Ovary (tissue), 9 donors: ENCODE data around the gene TRPC4. TPM values are rescaled to one million over a fixed set of nuclear protein-coding genes. Genes with fewer than 3 reads are reported as not detected.

Source experiments
- DNase-seq, 5 donors: peaks; one replicate each; pipeline ENCODE4 v3.0.0-alpha.2; 2019 to 2020
- H3K27ac ChIP-seq, 2 donors: fragments of 200-600 bp; one replicate each; pipeline versions ENCODE4 v1.5.1 to v1.8.0; 2019 to 2022
- H3K27me3 ChIP-seq: fragments of 200-600 bp; one replicate; pipeline ENCODE4 v1.8.0; 2022
- H3K36me3 ChIP-seq: fragments of 200-600 bp; sonication (generic); one replicate; pipeline ENCODE4 v1.5.1; 2019
- H3K4me1 ChIP-seq: one replicate; pipeline ENCODE4 v1.8.1; 2013; ENCODE audit warnings: mild to moderate bottlenecking, moderate library complexity; ENCODE audit not compliant: insufficient read depth
- H3K4me3 ChIP-seq: fragments of 200-600 bp; sonication (generic); one replicate; pipeline ENCODE4 v1.5.1; 2017
- H3K9me3 ChIP-seq, 2 donors: fragments of 200-600 bp in 1 of 2; sonication (generic) in 1 of 2; one replicate each; pipeline versions ENCODE4 v1.5.1 to v1.8.1; 2013 to 2019; ENCODE audit warnings: mild to moderate bottlenecking in 1 of 2, moderate library complexity in 1 of 2
- EP300 ChIP-seq: sonication (generic); formaldehyde crosslinking; IDR thresholded peaks from one replicate; pipeline ENCODE4 v1.6.1; 2017; ENCODE audit warnings: antibody characterized with exemption
- POLR2A ChIP-seq: fragments of 450-650 bp; IDR thresholded peaks from one replicate; pipeline ENCODE4 v1.6.1; 2017; ENCODE audit warnings: antibody characterized with exemption, mild to moderate bottlenecking, moderate library complexity
- WGBS, 3 donors: extraction: QIAGEN DNeasy Blood & Tissue Kit in 1 of 3; methylation state at CpG; one replicate each; pipeline versions ENCODE4 v1.1.5 to v1.1.7; 2013 to 2017; 5-methylcytosine and 5-hydroxymethylcytosine counted together
- intact Hi-C, 4 donors: fragments of 100-400 bp; cut with DNase I; formaldehyde crosslinking; loops; one replicate each; pipeline versions ENCODE4 v1.11.0 to v1.15.1; 2022 to 2023
- polyA plus RNA-seq, 2 donors: library from polyadenylated mRNA; stranded (reverse); fragments of 200-250 nt in 1 of 2; fragments of 350-450 nt in 1 of 2; fragmentation: Illumina TruSeq in 1 of 2; extraction: RNeasy Lipid Tissue Mini Kit (QIAGEN cat#74804) in 1 of 2; gene quantifications; one replicate each; pipeline ENCODE4 v1.2.3, GENCODE V29; 2013 to 2014
- total RNA-seq, 7 donors: library from RNA; depleted of rRNA in 2 of 7; stranded (reverse); fragments of >200 nt in 2 of 7; fragmentation: NEBNext Ultra II Directional in 3 of 7; extraction: Animal tissue kit (Norgen Biotek cat#: 25700) in 3 of 7; gene quantifications; one replicate each; pipeline versions ENCODE4 v1.1.0 to v1.2.4, GENCODE V29; 2016 to 2023
- TF ChIP-seq, protein P1 (sequence below), 3 donors: fragments of 450-650 bp in 2 of 3; fragments of 200-600 bp in 1 of 3; IDR thresholded peaks; one replicate each; pipeline versions ENCODE4 v1.5.1 to v1.8.0; 2016 to 2022; ENCODE audit warnings: antibody characterized with exemption in 3 of 3, mild to moderate bottlenecking in 1 of 3
- donor health status: DM: no; HTN: no; CAD: no; lungs with moderate emphysema.
- donor health status: DM: no; HTN: no; CAD: no.
- donor health status: Bipolar disorder and iron deficiency.
- donor health status: DM: yes; HTN: yes; CAD: no.
- donor health status: DM: no; HTN: no; CAD: no.
- donor health status: DM: yes; HTN: yes; CAD: no.

TRPC4 gene
- total and polyA plus RNA-seq, 9 donors, result 1.4 to 5.5 (median 3.6) TPM

DNA sequence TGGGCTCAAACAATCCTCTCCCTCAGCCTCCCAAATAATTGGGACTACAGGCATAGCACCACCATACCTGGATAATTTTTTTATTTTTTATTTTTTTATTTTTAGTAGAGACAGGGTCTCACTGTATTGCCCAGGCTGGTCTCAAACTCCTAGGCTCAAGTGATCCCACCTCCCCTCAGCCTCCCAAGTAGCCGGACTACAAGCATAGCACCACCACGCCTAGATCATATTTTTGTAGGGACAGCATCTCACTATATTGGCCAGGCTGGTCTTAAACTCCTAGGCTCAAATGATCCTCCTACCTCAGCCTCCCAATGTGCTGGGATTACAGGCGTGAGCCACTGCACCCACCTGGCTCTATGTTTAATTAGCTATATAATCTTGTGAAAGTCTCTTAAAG is 114.2 kb downstream of the TRPC4 start:
- WGBS, 3 donors, result 66 to 97% (median 94%) methylated on average over 3 of the region's 3 CpGs
- intact Hi-C loops, result no loop called here
- TF ChIP-seq POLR2A (no peak), EP300 (no peak)
- TF ChIP-seq, protein P1, sequence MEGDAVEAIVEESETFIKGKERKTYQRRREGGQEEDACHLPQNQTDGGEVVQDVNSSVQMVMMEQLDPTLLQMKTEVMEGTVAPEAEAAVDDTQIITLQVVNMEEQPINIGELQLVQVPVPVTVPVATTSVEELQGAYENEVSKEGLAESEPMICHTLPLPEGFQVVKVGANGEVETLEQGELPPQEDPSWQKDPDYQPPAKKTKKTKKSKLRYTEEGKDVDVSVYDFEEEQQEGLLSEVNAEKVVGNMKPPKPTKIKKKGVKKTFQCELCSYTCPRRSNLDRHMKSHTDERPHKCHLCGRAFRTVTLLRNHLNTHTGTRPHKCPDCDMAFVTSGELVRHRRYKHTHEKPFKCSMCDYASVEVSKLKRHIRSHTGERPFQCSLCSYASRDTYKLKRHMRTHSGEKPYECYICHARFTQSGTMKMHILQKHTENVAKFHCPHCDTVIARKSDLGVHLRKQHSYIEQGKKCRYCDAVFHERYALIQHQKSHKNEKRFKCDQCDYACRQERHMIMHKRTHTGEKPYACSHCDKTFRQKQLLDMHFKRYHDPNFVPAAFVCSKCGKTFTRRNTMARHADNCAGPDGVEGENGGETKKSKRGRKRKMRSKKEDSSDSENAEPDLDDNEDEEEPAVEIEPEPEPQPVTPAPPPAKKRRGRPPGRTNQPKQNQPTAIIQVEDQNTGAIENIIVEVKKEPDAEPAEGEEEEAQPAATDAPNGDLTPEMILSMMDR (IDR thresholded peaks at IDR 0.05), result no peak
- H3K27ac ChIP-seq, result no peak overlapping the region
- DNase-seq, result no peak
- no peaks in the 10 kb centered on the region for H3K4me1 ChIP-seq
- no peaks in the 10 kb centered on the region for H3K36me3 ChIP-seq
- no peak overlapping the region for H3K4me3 ChIP-seq
- no peaks in the 10 kb centered on the region for H3K27me3 ChIP-seq
- H3K9me3 ChIP-seq, result no peaks in the 10 kb centered on the region

DNA sequence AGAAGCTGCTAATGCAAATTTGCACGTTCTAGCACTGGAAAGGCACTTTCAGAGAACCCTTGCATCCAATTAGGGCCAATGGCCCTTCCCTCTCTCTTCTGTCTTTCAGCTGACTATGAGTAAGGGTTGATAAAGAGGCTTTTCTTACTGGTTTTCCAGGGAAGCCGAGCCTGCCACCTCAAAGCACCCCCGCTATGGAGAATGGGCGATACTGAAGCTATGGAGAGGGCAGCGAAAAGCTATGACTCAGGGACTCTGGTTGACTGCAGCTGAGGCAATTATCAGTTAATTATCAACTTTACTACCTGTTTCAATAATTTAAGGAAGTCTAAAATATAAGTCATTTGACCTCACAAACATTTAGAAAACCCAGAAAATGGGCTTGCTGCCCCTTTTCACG is 115.8 kb downstream of the TRPC4 start:
- H3K27me3 ChIP-seq, result no peaks in the 10 kb centered on the region
- no peak overlapping the region for H3K4me3 ChIP-seq
- TF ChIP-seq, protein P1 (IDR thresholded peaks at IDR 0.05), result no peak
- TF ChIP-seq POLR2A, result no peak
- no peak for TF ChIP-seq EP300
- H3K36me3 ChIP-seq, result no peaks in the 10 kb centered on the region
- H3K27ac ChIP-seq, result no peak overlapping the region
- DNase-seq, result no peak
- 85 to 95% (median 95%) methylated on average over 6 of the region's 6 CpGs for WGBS, 3 donors
- H3K4me1 ChIP-seq, result no peaks in the 10 kb centered on the region
- intact Hi-C loops, result no loop called here
- H3K9me3 ChIP-seq, result no peaks in the 10 kb centered on the region

DNA sequence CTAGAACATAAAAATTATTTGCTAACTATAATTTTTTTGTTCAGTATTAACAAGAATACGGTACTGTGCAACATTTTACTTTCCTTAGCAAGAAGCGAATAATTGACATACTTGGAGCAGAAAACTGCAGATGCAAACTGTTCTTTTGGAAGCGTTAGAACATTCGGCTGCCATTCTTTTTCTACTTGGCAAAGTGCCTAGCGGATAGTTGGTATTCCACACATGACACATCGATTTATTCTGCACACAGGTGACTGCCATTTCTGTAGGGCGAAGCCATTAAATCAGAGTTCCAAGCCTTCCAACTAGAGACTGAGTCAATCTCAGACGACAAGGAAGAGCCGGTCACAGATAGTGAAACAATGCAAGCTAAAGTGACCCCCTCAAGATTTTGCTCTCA is 117.4 kb downstream of the TRPC4 start:
- TF ChIP-seq EP300 (no peak), POLR2A (no peak)
- TF ChIP-seq, protein P1 (IDR thresholded peaks at IDR 0.05), result no peak
- Histone ChIP-seq H3K4me1 (no peaks in the 10 kb centered on the region), H3K27me3 (no peaks in the 10 kb centered on the region), H3K36me3 (no peaks in the 10 kb centered on the region), H3K4me3 (no peak overlapping the region), H3K9me3 (no peaks in the 10 kb centered on the region), H3K27ac (no peak overlapping the region)
- WGBS, 3 donors, result 79 to 92% (median 87%) methylated on average over 9 of the region's 9 CpGs
- intact Hi-C loops, result no loop called here
- no peak for DNase-seq

DNA sequence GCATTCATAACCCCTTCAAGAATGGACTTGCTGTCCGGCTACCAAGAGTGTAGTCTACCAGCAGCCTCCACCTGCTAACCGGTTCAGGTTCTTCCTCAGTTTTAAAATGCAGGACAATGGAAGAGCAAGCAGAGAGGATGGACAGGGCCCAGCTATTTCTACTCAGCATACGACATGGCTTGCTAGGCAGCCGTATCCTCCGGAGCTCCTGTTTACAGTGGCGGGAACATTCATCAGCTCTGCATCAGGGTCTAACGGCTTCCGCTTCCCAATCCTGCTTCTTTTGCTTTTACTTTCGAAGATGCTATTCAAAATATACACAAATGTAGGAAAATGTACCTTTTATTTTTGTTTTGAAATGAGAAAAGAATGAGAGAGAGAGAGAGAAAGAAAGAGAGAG is 118.5 kb downstream of the TRPC4 start:
- 93 to 97% (median 96%) methylated on average over 9 of the region's 9 CpGs for WGBS, 3 donors
- H3K27ac ChIP-seq, result no peak overlapping the region
- no peaks in the 10 kb centered on the region for H3K36me3 ChIP-seq
- intact Hi-C loops, result no loop called here
- H3K4me1 ChIP-seq, result no peaks in the 10 kb centered on the region
- no peak for DNase-seq
- no peaks in the 10 kb centered on the region for H3K9me3 ChIP-seq
- TF ChIP-seq EP300, result no peak
- no peak for TF ChIP-seq POLR2A
- TF ChIP-seq, protein P1 (IDR thresholded peaks at IDR 0.05), result no peak
- H3K27me3 ChIP-seq, result no peaks in the 10 kb centered on the region
- H3K4me3 ChIP-seq, result no peak overlapping the region

DNA sequence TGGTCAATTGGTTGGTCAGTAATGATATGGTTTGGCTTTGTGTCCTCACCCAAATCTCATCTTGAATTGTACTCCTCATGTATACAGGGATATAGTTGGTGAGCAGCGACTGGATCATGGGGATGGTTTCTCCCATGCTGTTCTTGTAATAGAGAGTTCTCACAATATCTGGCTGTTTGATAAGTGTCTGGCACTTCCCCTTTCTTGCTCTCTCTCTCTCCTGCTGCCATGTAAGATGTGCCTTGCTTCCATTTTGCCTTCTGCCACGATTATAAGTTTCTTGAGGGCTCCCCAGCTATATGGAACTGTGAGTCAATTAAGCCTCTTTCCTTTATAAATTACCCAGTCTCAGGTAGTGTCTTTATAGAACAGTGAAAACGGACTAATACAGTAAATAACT is 120.7 kb downstream of the TRPC4 start:
- DNase-seq, result no peak
- no peaks in the 10 kb centered on the region for H3K9me3 ChIP-seq
- TF ChIP-seq EP300, result no peak
- TF ChIP-seq POLR2A, result no peak
- TF ChIP-seq, protein P1 (IDR thresholded peaks at IDR 0.05), result no peak
- no peak overlapping the region for H3K4me3 ChIP-seq
- 90 to 93% (median 92%) methylated on average over 3 of the region's 3 CpGs for WGBS, 3 donors
- no peaks in the 10 kb centered on the region for H3K27me3 ChIP-seq
- H3K4me1 ChIP-seq, result no peaks in the 10 kb centered on the region
- H3K27ac ChIP-seq, result no peak overlapping the region
- H3K36me3 ChIP-seq, result no peaks in the 10 kb centered on the region
- intact Hi-C loops, result no loop called here
